ENCODE results near the gene ETV6.
"Not testable (repeated sequence)": the region's sequence is repeated elsewhere in the genome, so short reads cannot be mapped to it uniquely, and the experiment has no call there.

ETV6 gene

DNA sequence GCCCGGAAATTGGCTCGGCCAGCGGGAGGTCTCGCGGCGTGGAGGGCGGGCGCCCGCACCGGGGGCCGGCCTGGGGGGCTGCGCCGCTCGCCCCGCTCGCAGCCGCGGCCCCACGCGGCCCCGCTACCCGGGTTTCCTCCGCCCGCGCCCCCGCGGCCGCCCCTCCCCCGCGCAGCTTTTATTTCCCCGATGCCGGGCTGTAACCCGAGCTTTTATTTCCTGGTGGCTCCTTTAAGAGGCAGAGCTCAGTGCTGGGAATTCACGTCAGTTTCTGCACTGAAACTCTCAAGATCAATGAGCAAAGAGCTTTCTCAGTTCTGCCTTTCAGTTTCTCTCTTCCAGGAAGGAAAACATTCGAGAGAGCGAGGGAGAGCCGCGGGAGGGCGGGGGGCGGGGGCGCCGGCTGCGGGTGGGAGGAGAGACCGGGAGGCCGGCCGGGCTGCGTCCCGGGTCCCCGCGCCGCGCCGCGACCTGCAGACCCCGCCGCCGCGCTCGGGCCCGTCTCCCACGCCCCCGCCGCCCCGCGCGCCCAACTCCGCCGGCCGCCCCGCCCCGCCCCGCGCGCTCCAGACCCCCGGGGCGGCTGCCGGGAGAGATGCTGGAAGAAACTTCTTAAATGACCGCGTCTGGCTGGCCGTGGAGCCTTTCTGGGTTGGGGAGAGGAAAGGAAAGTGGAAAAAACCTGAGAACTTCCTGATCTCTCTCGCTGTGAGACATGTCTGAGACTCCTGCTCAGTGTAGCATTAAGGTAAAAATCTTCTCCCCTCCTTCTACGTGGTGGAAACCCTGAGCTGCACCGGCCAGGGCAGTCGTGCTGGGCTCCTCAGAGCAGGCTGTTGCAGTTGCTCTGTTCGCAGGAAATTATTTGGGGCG is at the start of gene ETV6:
TSS of gene ETV6 (plus strand) at position 262 of the 873 bp plus-strand sequence. CDS start at position 716, 454 bp downstream.
- DNase-seq (ENCODE audit: low spot score): peak; percentile 77

DNA sequence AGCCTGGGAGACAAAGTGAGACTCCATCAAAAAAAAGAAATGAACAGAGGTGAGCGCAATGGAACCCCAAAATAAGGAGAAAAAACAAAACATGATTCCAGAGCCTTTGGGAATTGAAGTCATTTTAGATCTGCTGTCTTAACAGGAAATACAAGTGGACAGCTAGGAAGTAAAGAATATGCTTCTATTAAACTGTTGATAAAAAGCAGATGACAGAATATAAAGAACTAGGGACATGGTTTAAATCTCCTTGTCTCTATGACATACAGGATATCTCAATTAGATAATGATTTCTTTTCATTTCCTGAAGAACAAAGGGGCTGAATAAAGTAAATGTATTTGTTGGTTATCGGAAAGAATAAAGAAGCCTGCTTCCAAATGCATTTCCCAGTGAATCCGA is 49.3 kb upstream of the ETV6 start:
- no peak for DNase-seq (ENCODE audit: low spot score)

DNA sequence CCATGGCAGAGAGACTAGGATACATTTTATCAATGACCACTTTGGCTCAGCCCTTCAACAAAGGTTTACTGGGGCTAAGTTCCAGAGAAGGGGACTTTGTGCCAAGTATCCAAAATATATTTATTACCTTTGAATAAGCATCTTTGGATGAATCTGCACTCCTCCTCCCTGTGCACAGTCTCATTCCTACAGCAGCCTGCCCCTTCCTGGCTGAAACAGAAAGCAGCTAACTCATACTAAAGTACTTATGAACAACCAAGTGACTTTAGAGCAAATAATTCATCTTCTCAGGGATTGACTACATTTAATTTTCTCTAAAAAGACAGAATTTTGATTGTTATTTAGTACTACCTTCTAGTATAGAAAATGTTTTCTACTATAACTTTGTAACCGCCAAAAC is 47.8 kb upstream of the ETV6 start:
- no peak for DNase-seq (ENCODE audit: low spot score)

DNA sequence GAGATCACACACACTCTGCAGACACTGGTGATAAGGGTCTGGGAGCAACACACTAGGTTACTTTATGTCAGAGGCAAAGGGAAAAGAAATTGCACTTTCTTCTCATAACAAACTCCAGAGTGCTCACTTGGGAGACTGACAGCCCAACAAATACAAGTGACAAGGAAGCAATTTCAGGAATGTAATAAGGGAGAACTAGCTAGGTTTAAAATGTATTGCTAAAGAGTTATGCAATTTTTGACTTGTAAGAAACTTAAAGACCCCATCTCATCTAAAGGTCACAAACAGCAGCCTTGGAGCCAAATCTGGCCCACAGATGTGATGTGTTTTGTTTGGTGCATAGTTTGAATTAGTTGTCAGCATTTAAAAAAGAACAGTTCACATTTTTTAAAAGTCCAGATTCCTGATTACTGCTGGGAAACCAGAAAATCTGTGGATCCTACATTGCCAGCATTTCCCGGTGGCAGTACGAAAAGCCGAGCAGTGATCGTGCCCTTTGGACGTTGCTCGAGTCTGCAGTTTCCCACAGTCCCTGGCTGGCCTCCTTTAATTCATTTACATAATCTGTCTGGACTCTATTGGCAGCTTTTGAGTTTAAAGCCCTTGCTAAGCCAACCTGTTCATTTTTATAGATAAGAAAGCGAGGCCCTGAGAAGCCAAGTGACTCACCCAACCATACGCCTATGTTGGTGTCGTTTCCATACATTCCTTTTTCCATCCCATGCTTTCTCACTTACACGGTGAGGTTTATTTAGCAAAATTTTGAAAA is 42.0 kb upstream of the ETV6 start:
- DNase-seq (ENCODE audit: low spot score): no peak

DNA sequence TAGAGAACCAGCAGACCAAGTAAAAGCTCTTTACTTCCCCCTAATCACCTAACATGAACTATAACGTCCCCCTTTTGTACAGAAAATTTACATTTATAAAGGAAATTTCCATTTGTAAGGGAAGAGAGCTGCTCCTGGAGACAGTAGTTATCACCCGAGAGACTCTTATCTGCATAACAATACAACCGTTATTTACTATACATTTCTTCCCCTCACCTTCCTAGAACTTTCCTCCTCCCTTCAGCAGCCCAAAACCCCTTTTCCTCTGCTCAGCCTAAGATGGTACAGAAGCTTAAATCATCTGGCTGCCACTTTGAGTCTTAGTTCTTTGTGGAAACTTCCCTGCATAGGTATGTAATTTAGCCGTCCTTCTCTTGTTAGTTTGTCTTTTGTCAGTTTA is 40.4 kb upstream of the ETV6 start:
- DNase-seq (ENCODE audit: low spot score): no peak

DNA sequence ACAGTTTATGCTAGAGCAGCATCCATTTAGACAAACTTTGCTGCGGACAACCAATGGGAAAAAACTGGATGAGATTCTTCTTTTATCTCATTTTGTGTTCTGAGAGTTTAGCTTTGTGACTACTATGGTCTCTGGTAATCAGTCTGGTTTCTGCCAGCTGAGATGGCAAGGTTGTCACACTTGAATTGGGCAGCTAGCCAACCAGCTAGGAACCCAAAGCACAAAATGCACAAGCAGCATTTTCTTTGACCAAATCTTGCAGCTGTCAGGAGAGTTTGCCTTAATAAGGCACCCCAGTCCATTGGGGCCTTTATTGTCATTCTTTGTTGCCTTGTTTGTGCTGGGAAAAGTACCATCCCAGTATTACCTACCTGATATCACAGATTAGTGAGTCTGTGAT is 34.0 kb upstream of the ETV6 start:
- no peak for DNase-seq (ENCODE audit: low spot score)

DNA sequence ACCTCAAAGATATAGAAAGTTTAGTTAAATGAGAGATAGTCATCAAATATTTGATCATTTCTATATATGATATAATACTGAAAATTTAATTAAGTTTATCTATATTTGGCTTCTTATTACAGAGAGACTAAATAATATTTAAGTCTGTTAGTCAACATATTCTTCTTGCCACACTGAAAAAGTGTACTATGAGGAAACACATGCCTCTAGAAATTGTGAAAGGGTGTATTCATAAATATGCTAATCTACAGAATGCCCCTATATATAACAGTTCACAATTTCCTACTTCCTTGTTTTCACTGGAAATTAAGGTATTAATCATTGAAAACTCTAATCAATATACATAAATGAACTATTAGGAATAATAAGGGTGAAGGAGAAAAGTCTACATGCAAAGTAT is 31.4 kb upstream of the ETV6 start:
- DNase-seq (ENCODE audit: low spot score): no peak

DNA sequence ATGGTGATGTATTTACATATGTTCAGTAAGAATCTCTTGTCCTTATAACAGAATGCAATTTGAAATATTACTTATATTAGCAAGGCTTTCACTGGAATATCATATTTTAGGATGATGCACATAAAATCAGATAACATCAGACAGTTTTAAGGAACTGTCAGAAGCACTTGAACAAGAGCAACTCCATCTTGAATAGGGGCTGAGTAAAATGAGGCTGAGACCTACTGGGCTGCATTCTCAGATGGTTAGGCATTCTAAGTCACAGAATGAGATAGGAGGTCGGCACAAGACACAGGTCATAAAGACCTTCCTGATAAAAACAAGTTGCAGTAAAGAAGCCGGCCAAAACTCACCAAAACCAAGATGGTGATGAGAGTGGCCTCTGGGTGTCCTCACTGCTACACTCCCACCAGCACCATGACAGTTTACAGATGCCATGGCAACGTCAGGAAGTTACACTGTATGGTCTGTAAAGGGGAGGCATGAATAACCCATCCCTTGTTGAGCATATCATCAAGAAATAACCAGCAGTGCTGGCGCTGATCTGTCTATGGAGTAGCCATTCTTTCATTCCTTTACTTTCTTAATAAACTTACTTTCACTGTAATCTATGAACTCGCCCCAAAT is 27.6 kb upstream of the ETV6 start:
- DNase-seq (ENCODE audit: low spot score): peak; percentile 40

DNA sequence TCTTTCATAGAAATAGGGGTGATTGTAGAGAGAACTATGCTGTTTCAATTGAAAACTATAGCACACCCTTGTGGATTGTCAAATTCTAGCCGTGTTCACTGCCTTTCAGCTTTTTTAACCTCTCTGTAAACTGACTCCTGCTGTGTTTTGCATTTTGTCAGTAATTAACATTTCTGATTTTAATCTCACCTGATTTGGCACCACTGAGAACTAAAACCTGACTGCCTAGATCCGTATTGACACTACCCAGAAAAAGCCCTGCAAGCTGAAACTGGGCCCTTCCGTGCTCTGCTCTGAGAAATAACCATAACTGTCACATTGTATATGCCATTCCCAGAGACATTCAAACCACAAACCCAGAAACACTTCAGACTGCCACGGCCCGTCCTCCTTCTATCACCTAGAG is 26.6 kb upstream of the ETV6 start:
- no peak for DNase-seq (ENCODE audit: low spot score)

DNA sequence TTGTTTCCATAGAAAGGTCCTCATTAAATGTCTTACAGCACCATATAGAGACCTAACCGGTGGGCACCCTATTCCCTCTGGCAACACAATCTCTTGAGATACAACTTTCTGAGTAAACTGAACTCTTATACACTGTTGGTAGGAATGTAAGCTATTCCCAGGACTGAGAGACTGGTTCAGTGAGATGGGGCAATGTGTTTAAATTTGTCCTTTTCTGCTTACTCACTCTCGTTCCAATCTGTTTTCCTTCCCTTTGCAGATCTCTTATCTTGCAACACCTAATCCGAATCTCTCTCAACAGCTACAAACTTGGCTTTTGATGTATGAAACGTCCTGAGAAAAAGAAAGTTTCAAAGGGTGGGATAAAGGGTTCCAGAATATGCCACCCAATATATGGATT is 26.1 kb upstream of the ETV6 start:
- DNase-seq (ENCODE audit: low spot score): no peak

DNA sequence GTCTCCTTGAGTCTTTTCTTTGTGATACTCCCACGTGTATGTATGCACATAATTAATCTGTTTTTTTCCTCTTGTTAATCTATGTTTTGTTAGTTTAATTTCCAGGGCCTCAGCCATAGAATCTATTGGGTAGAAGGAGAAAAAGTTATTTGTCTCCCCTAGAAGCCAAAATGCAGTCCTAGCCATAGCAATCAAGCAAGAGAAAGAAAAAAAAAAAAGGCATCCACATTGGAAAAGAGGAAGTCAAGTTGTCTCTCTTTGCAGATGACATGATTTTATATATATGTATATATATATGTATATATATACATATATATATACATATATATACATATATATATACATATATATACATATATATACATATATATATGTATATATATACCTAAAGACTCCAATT is 25.4 kb upstream of the ETV6 start:
- DNase-seq (ENCODE audit: low spot score): no peak

DNA sequence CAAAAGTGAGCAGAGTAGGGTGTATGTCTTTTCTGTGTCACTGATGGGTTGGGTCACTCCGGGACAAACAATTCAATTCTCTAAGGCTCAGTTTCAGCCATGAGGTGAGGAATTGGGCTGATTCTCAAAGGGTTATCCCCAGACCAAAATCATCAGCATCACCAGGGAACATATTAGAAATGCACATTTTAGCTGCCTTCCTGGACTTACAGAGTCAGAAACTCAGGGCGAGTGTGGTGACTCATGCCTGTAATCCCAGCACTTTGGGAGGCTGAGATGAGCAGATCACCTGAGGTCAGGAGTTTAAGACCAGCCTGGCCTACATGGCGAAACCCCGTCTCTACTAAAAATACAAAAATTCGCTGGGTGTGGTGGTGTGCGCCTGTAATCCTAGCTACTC is 21.8 kb upstream of the ETV6 start:
- not testable (repeated sequence) for DNase-seq (ENCODE audit: low spot score)

DNA sequence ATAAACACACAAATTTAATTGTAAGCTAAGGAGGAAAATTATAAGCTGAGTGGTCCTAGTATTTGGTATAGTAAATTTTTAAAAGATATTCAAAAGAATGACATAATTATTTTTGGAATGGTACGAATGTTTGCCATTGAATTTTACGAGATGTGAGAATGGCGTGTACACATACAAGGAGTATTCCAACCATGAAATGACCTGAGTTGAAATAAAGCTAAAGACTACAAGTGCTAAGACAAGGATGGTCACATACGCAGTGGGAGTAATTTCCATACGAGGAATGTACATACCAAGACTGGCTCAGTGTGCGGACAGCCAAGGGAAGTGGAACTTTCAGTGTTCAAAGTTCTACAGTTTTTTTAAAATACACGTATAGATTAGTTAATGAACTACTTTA is 21.1 kb upstream of the ETV6 start:
- DNase-seq (ENCODE audit: low spot score): no peak

DNA sequence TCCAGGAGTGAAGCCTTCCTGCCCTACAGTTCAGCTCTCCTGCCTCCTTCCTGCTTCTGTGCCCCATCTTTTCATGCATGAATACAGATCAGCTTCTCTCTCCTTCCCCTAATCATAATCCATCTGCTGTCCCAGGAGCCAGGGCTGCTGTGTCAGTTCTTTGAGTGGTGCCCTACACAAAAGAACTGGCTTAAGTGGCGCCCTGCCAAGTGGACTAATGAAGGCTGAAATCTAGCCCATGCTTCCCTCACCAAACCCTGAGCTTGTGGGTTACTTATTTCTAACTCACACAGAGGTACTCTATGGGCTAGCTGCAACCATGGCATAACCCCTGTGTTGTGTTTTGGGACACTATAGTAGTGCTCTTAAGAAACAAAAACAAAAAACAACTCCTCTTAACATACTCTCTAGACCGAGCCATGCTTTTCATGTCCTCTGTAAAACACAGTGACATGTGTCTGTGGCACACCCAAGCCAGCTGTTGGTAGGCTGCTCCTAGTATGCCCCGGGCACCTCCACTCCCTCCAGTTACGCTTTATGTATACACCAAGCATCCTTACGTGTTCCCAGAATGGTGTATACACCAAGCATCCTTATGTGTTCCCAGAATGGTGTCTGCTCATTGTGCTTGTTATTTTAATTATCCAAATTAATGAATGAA is 19.3 kb upstream of the ETV6 start:
- no peak for DNase-seq (ENCODE audit: low spot score)

DNA sequence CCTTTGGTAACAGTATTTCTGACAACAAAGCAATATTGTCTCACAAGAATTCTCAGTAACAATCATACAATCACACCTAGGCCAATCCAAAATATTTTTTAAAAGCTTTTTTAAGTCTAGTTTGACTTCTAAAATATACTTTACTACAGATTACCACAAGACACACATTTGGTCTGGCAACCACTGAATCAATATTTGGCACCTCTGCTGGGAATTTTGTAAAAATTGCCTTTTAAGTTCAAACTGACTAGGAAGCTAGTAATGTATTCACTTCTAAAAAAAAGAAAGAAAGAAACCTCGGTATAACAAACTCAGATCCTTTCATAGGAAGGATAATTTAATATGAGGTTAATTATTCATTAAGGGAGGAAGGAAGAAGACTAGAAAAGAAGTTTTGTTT is 18.2 kb upstream of the ETV6 start:
- DNase-seq (ENCODE audit: low spot score): no peak

DNA sequence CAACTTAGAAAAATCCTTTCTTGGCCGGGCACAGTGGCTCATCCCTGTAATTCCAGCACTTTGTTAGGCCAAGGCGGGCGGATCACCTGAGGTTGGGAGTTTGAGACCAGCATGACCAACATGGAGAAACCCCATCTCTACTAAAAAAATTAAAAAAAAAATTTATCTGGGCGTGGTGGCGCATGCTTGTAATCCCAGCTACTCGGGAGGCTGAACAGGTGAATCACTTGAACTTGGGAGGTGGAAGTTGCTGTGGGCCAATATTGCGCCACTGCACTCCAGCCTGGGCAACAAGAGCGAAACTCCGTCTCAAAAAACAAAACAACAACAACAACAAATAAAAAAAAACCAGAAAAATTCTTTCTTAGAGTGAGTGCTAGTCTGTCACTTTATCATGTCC is 17.6 kb upstream of the ETV6 start:
- not testable (repeated sequence) for DNase-seq (ENCODE audit: low spot score)

DNA sequence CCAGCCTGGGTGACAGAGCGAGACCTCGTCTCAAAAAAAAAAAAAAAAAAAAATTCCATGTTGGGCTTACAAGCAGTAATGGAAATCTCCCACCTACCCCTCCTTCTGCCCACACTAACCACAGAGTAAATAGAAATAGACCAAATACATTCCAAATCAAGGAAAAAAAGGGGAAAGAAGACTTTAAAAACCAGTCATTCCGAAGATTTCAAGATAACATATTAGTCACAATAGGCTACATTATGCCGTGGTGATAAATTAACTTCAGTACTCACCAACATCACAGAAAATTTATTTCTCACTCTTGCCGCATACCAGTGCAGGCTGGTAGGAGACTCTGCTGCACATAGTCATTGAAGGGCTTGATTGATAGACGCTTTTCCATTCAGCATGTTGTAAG is 15.5 kb upstream of the ETV6 start:
- no peak for DNase-seq (ENCODE audit: low spot score)

DNA sequence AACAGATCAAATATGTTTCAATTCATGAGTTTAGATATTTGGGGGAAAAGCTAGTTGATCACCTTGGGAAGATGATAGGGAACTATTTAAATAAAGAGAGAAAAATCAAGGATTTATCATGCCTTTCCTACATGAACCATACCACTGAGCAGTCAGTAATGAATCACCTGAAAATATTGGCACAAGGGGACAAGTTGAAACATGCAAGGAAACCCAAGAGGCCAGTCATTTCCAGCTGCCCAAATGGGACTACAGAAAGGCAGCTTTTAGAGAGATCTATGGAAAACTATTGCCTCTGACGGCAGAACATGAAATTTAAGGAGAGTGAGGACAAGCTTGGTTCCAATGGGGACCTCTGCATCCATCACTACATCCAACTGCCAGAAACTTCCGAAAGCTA is 14.1 kb upstream of the ETV6 start:
- DNase-seq (ENCODE audit: low spot score): no peak

DNA sequence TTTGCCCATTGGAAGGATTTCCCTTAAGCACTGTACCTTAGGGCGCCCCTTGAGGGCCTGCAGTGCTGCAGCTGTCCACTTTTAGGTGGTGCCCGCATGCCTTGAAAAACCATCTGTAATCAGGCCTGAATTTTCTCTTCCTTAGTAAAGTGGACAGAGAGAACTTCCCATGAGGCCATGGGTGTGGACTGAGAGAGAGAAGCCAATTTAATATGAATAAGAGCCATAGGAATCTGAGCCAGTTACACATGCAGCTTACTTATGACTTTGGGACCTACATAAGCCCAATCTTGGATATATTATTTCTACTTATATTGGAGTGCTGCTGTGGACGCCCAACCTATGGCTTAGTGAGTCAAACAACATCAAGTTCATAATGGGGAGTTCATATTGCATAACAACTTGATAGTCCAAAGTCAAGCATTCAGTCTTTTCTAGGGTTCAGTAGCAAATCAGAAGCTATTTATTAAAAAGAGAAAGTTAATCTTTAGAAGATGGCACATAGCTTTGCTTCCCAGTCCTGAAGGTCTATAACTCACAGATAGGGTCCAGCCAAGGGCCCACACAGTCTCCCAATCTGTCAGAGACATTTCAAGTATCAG is 11.1 kb upstream of the ETV6 start:
- DNase-seq (ENCODE audit: low spot score): no peak

DNA sequence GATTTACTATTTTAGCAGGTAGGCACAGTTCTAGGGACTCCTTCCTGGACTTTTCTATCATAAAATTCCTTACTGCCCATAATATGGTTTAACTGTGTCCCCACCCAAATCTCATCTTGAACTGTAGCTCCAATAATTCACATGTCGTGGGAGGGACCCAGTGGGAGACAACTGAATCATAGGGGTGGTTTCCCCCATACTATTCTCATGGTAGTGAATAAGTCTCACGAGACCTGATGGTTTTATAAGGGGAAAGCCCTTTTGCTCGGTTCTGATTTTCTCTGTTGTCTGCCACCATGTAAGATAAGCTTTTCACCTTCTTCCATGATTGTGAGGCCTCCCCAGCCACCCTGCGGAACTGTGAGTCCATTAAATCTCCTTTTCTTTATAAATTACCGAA is 10.0 kb upstream of the ETV6 start:
- no peak for DNase-seq (ENCODE audit: low spot score)

DNA sequence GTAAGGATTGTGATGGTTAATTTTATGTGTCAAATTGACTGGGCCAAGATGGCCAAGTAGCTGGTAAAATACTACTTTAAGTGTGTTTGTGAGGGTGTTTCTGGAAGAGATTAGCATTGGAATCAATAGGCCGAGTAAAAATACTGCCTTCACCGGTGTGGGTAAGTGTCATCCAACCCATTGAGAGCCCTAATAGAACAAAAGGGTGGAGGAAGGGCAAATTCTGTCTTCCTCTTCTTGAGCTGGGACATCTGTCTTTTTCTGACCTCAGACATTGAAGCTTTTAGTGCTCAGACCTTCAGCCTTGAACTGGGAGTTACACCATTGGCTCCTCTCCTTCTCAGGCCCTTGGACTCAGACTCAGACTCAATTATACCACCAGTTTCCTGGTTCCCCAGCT is 8.0 kb upstream of the ETV6 start:
- no peak for DNase-seq (ENCODE audit: low spot score)

DNA sequence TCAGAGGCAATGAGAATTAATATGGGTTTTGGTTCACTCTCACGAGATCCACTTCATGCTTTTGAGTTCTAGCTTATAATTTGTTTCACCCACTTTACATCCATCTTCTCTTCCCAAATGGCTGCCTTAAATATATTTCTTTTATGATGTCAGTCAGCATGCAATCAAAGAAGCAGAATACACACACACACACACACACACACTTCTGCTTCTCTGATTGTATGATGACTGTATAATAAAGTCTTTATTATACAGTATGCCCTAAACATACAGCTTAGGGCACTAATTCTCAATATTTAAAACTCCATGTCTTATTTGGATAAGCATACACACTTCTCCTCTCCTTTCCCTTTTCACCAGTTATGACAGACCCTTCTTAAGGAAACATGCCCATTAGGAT is 6.7 kb upstream of the ETV6 start:
- DNase-seq (ENCODE audit: low spot score): no peak
